ENCODE results near the gene CAMK1D. TPM values are rescaled to one million over a fixed set of nuclear protein-coding genes. Genes with fewer than 3 reads are reported as not detected.

Gene CAMK1D
- total and polyA plus RNA-seq, 3 donors from 2014 or later = 10.0 to 14.5 (median 14.0) TPM

DNA sequence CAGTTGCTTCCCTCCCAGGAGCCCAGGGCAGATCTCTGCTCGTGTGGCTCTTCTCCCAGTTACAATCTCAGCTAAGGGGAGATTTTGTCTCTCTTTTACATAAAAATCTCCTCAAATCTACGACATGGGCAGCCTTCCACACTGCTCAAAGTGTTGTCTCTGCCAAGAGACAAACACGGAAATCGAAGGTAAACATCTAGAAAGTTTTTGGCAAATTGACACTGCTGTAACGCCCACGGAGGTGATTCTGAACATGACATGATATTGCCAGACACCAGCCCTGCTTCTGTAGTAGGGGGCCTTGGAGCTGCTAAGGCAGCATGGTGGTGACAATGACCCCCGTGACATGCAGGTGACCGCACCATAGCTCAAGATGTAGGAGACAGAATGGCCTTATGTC lies 523.8 kb downstream of the CAMK1D start:
- WGBS, 2 donors = 56 to 83% methylated on average over 8 of the region's 8 CpGs
- peak overlapping the region in 1 of 2 donors; percentile 33 for H3K27ac ChIP-seq
- TF ChIP-seq, protein P1, sequence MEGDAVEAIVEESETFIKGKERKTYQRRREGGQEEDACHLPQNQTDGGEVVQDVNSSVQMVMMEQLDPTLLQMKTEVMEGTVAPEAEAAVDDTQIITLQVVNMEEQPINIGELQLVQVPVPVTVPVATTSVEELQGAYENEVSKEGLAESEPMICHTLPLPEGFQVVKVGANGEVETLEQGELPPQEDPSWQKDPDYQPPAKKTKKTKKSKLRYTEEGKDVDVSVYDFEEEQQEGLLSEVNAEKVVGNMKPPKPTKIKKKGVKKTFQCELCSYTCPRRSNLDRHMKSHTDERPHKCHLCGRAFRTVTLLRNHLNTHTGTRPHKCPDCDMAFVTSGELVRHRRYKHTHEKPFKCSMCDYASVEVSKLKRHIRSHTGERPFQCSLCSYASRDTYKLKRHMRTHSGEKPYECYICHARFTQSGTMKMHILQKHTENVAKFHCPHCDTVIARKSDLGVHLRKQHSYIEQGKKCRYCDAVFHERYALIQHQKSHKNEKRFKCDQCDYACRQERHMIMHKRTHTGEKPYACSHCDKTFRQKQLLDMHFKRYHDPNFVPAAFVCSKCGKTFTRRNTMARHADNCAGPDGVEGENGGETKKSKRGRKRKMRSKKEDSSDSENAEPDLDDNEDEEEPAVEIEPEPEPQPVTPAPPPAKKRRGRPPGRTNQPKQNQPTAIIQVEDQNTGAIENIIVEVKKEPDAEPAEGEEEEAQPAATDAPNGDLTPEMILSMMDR (IDR thresholded peaks at IDR 0.05) = no peak
- no peak for TF ChIP-seq POLR2A (IDR thresholded peaks at IDR 0.05)
- H3K36me3 ChIP-seq (ENCODE audit: low read depth, missing control alignments) = no peaks in the 10 kb centered on the region
- no peak overlapping the region for H3K4me3 ChIP-seq
- no peaks in the 10 kb centered on the region for H3K9me3 ChIP-seq
- no peaks in the 10 kb centered on the region for H3K27me3 ChIP-seq
- DNase-seq = no peak
- peaks cover 5% of the 10 kb centered on the region for H3K4me1 ChIP-seq
- intact Hi-C loops (cut with DNase I; ENCODE audit: low total_unique reads) = no loop called here

DNA sequence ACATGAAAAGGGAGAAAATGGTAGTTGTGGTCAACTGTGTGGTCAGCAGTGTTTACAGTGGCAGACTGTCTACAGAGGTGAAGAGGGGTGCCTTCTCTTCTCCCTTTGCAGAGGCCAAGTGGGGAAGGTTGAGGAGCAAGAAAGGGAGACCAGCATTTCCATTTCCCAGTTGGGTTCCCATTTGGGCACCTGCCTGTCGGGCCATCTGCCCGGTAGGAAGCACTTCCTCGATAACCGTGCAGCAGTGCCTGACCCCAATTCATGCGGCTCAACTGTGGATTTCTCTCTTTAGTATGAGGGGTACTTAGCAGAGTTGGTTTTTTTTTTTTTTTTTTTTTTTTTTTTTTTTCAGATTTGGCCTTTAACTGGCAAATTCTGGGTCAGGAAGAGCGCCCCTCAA lies 525.2 kb downstream of the CAMK1D start:
- Histone ChIP-seq H3K36me3 (ENCODE audit: low read depth, missing control alignments) (no peaks in the 10 kb centered on the region), H3K4me3 (no peak overlapping the region), H3K27ac (no peak overlapping the region), H3K9me3 (no peaks in the 10 kb centered on the region), H3K27me3 (no peaks in the 10 kb centered on the region), H3K4me1 (peaks cover 5% of the 10 kb centered on the region)
- intact Hi-C loops (cut with DNase I; ENCODE audit: low total_unique reads) = no loop called here
- no peak for DNase-seq
- WGBS, 2 donors = 91 to 95% methylated on average over 6 of the region's 6 CpGs
- TF ChIP-seq, protein P1 (IDR thresholded peaks at IDR 0.05) = no peak
- TF ChIP-seq POLR2A (IDR thresholded peaks at IDR 0.05) = no peak

DNA sequence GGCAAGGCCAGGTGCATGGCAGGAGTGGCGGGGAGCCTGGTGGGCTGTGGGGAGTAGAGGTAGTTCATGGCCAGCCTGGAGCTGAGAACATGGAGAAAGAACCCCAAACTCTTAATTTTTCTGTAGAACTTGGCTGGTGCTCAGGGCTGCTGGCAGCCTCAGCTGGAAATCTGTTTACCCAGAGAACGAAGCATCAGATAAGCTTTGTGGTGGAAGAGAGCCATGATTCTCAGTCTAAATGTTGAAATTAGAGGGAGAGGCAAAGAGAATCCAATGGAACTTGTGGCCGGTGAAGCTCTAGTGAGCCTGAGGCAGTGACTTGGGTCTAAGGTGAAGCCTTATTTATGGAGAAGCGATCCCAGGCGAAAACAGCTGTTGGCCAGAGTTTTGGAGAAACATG lies 525.8 kb downstream of the CAMK1D start:
- Histone ChIP-seq H3K9me3 (no peaks in the 10 kb centered on the region), H3K27ac (no peak overlapping the region), H3K27me3 (no peaks in the 10 kb centered on the region), H3K4me3 (no peak overlapping the region), H3K4me1 (peaks cover 5% of the 10 kb centered on the region), H3K36me3 (ENCODE audit: low read depth, missing control alignments) (no peaks in the 10 kb centered on the region)
- WGBS, 2 donors = 54 to 62% methylated on average over 5 of the region's 5 CpGs
- TF ChIP-seq, protein P1 (IDR thresholded peaks at IDR 0.05) = no peak
- TF ChIP-seq POLR2A (IDR thresholded peaks at IDR 0.05) = no peak
- intact Hi-C loops (cut with DNase I; ENCODE audit: low total_unique reads) = no loop called here
- DNase-seq = peak; percentile 64

DNA sequence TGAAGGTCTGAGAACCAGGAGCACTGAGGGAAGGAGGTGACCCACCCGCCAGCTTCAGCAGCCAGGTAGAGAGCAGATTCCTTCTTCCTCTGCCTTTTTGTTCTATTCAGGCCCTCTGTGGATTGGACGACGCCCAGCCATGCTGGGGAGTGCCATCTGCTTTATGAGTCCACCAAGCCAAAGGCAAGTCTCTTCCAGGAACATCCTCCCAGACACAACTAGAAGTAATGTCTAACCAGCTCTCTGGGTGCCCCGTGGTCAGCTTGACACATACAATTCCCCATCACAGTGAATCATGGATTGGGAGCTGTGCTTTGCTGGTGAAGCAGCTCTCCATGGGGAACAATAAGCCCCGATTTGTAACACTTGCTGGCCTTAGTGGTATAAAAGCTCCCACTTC lies 526.9 kb downstream of the CAMK1D start:
- 91 to 93% methylated on average over 4 to 5 of the region's 5 CpGs for WGBS, 2 donors
- Histone ChIP-seq H3K4me1 (peaks cover 11% of the 10 kb centered on the region), H3K27me3 (no peaks in the 10 kb centered on the region), H3K9me3 (no peaks in the 10 kb centered on the region), H3K27ac (no peak overlapping the region), H3K4me3 (no peak overlapping the region), H3K36me3 (ENCODE audit: low read depth, missing control alignments) (no peaks in the 10 kb centered on the region)
- no peak for TF ChIP-seq POLR2A (IDR thresholded peaks at IDR 0.05)
- TF ChIP-seq, protein P1 (IDR thresholded peaks at IDR 0.05) = no peak
- DNase-seq = no peak
- intact Hi-C loops (cut with DNase I; ENCODE audit: low total_unique reads) = no loop called here

DNA sequence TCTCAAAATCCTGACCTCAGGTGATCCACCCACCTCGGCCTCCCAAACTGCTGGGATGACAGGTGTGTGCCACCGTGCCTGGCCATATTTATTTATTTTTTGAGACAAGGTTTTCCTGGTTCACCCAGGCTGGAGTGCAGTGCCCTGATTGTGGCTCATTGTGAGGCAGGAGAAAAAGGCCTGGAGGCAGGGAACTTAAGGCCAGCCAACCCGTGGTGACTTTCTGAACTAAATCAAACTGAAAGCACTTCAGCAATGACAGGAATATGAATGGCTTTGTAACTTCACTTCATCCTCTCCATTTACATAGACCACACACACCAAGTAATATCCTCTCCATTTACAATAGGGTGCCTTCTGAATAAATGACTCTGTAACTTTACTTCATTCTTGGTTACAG lies 527.8 kb downstream of the CAMK1D start:
- Histone ChIP-seq H3K4me1 (peaks cover 11% of the 10 kb centered on the region), H3K27ac (no peak overlapping the region), H3K27me3 (no peaks in the 10 kb centered on the region), H3K36me3 (ENCODE audit: low read depth, missing control alignments) (no peaks in the 10 kb centered on the region), H3K9me3 (no peaks in the 10 kb centered on the region), H3K4me3 (no peak overlapping the region)
- TF ChIP-seq, protein P1 (IDR thresholded peaks at IDR 0.05) = no peak
- no peak for TF ChIP-seq POLR2A (IDR thresholded peaks at IDR 0.05)
- intact Hi-C loops (cut with DNase I; ENCODE audit: low total_unique reads) = no loop called here
- 89 to 93% methylated on average over 3 of the region's 3 CpGs for WGBS, 2 donors
- DNase-seq = no peak

All from testis (tissue), 3 donors.